KBM-7 (cell line): ENCODE data around the gene TBC1D22A.
"Not testable (repeated sequence)": the region's sequence is repeated elsewhere in the genome, so short reads cannot be mapped to it uniquely, and the experiment has no call there.

ENCODE experiments used
- DNase-seq: peaks from one replicate; pipeline ENCODE4 v3.0.0-alpha.2; 2015
- in situ Hi-C: fragments of 300-500 bp; cut with MboI; formaldehyde crosslinking; loops from 2 replicates; pipeline ENCODE4 v1.14.3; 2020; ENCODE audit warnings: low sequenced_read_pairs, low pct_unique_long_range_greater_than_20kb, mixed read lengths

TBC1D22A gene

DNA sequence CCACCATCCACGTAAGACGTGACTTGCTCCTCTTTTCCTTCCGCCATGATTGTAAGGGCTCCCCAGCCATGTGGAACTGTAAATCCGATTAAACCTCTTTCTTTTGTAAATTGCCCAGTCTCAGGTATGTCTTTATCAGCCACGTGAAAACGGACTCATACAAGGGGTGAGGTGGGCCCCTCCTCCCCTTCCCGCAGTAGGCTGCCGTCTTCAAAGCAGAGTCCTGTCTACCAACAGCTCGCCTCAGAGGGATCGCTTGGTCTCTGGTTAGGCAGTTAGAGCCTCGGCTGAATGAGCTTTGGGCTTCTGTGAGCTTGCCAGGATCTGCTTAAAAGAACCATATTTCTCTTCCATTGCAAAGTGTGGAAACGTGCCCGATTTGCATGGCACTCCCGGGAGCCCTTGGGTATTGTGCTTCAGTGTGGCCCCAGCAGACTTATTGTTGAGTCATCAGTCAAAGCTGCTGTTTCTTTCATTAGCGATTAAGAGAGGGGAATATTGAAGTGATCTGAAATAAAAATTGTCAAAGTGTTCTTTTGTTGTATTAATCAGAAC, 338.3 kb downstream of the TBC1D22A start:
- in situ Hi-C loops, result no loop called here
- no peak for DNase-seq

DNA sequence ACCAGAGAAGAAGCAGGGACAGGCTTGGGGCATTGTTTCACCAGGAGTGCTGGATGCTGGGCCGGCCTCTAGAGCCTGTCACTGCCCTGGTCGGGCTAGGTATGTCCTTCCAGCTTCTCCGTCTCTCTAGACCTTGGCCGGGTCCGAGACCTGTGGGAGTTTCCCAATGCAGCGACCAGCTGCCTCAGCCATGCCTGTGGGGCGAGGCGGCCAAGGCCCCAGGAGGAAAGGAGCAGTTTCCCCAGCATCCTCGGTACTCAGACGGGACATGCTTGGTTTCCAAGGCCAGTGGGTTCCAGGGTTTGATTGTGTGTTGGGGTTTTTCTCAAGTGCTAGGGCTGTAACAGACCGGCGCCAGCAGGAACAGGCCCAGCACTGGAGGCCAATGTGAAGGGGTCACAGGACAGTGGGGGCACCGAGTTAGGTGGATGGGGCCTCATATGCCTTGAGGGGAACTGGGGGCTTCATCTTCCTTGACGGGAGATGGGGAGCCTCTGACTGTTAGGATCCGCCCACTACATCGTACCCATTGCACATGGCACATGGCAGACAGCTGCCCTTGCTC, 339.0 kb downstream of the TBC1D22A start:
- DNase-seq, result no peak
- in situ Hi-C loops, result no loop called here

DNA sequence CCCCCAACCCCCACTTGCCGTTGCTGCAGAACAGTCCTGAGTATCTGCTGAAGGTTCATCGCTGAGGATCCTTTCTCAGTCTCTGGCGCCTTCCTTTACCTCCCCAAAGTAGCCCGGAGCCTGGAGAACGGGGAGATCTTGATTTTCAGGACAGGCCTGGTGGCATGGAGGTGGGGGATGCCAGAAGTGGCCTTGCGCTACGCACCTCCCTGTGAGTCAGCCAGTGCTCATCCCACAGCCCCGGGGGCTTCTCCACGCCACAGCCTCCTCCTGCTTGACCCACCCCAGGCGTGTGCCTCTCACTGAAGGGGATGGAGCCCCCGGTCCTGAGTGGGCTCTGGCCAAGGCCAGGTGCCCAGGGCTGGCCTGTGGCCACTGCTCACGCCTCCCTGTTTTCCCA, 339.6 kb downstream of the TBC1D22A start:
- in situ Hi-C loops, result no loop called here
- DNase-seq, result no peak

DNA sequence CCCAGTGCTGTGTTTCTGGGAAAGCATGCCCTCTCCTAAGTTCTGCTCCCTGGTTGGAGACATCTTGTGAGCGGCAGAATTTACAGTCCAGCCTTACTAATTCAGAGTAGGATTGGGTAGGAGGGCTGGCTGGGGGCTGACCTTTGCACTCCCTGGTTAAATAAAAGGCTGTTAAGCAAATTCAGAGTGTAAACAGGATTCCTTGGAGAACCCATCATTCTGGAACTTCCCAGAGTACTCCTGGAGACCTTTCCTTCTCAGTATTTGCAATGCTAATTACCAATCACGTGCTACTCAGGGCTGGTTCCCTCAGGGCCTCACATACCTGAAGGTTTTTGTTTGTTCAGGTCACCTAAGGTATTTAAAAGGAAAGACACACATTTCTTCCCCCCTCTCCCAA, 340.2 kb downstream of the TBC1D22A start:
- in situ Hi-C loops, result no loop called here
- no peak for DNase-seq

GRCh38 chr22:47105085-47105484, 342.6 kb downstream of the TBC1D22A start:
- in situ Hi-C loops, result no loop called here
- DNase-seq, result no peak

GRCh38 chr22:47106806-47107205, 344.4 kb downstream of the TBC1D22A start:
- in situ Hi-C loops, result no loop called here

DNA sequence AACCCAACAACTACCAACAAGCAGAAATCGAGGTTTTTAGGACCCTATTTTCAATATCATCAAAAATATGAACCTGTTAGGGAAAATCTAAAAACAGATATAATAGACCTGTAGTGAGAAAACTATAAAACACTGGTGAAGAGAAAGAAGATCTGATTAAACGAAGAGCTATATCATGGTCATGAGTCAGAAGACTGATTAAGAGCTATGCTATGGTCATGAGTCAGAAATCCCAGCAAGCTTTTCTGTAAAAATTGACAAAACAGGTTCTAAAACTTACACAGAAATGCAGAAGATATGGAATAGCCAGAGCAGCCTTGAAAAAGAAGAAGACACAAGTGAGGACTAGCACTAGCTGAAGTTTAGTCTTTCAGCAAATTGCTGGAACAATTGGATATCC, 345.0 kb downstream of the TBC1D22A start:
- in situ Hi-C loops, result no loop called here
- DNase-seq, result no peak

More at GRCh38 chr22:47106806-47107205, 344.4 kb downstream of the TBC1D22A start:
- no peak for DNase-seq

DNA sequence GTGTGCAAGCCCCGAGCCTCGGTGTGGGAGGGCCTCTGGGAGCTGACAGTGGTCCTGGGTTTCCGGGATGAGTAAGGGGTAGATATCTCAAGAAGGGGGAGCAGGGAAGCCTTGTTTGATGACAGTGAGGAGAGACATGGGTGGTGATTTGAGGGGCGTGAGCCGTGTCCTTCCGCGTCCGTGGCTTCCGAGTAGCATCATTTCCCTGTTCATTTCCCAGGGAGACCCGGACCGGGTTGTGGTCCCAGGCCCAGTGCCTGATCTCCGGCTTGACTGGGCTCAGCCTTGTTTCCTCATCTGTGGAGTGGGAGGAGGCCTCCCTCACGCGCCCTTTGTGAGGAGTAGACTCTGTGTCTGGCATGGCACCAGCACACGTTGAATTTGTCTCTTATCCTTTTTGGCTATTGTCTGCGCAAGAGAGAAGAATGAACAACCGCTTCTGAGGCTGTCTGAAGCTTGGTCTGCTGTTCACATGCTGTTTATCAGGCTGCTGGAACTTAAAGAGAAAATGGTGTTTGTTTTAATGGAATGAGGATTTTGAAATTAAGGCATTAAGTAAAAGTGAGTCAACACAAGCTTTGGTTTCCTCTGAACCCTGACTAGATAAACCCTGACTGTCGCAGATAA, 348.5 kb downstream of the TBC1D22A start:
- in situ Hi-C loops, result no loop called here

DNA sequence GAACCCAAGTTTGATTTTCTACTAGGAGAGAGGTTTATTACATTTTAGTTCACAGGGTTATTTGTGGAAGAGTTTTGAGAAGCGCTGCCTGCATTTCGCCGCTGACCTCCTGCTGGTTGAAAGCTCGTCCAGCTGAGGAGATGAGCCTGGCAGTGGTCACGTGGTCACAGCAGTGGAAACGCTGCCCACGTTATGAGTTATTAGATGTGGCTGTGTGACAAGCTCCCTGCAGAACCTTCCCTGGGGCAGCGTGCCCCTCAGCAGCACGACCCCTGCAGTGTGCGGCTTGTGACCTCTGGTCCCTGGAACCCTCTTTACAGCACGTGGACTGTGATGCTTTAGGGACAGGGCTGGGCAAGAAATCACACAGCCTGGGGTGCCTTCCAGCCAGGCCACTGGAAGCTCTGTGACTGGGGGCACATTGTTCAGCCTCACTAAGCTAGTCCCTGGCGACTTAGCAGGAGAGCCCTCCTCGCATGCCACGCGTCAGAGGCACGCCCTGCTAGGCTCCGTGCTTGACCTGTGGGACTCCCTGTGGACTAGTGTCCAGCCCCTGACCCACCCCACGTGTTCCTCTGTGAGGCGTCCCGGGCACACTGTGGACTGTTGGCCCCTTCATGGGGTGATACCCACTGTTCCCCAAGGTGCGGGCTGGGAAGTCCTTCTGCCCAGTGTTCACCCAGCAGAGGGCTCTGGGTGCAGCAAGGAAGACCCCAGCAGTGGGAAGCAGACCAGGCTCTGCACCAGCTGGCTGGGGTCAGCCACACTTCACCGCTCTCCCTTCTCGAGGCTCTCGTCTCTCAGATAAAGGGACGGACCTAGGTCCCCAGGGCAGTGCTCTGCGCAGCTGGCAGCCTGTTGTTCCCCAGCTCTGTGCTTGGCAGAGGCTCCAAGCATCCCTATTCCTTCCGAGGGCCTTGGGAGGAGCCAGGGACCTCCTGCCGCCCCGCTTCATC, 349.5 kb downstream of the TBC1D22A start:
- in situ Hi-C loops, result no loop called here
- no peak for DNase-seq

More for the DNA sequence above, 348.5 kb downstream of the TBC1D22A start:
- no peak for DNase-seq

DNA sequence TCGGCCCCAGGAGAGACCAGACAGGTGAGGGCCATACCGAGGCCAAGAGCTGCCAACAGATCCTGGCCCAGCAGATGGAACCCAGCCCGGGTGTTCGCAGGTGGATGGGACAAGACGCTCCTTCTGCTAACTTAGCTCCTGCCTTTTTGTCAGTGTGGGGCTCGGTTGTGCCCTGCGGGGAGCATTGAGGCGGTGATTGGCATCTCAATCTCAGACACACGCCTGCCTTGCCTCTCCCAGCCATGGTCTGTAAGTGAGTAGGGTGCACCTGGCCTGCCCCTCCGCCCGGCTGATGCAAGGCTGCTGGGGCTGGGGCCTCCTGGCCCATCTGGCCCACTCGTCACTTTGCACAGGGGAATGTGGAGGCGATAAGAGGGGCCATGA, 350.1 kb downstream of the TBC1D22A start:
- in situ Hi-C loops, result no loop called here
- no peak for DNase-seq

- DNase-seq, result no peak
- in situ Hi-C loops, result no loop called here
Observed at GRCh38 chr22:47112994-47113852, 350.8 kb downstream of the TBC1D22A start.

- in situ Hi-C loops, result no loop called here
- no peak for DNase-seq
Observed at GRCh38 chr22:47113853-47114415, 351.5 kb downstream of the TBC1D22A start.

- no peak for DNase-seq
- in situ Hi-C loops, result no loop called here
Observed at GRCh38 chr22:47114813-47115517, 352.5 kb downstream of the TBC1D22A start.

DNA sequence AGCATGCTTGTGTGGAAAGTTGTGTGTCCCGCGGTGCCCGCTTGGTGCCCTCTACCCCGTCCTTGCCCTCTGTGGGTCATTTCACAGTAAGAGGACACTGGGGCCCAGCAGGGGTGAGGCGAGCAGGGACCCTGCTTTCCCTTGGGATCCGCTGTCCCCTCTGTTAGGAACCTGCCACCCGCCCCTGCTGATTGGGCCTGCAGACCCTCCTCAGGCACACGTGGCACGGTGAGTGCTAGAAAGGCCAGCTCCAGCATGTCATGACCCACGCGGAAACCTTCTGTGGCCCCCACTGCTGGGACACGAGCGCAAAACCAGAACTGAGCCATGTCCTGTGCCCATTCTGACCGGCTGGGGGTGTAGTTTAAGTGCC, 353.1 kb downstream of the TBC1D22A start:
- in situ Hi-C loops, result no loop called here

GRCh38 chr22:47115921-47116320, 353.5 kb downstream of the TBC1D22A start:
- DNase-seq, result no peak
- in situ Hi-C loops, result no loop called here

More for the DNA sequence above, 353.1 kb downstream of the TBC1D22A start:
- no peak for DNase-seq

DNA sequence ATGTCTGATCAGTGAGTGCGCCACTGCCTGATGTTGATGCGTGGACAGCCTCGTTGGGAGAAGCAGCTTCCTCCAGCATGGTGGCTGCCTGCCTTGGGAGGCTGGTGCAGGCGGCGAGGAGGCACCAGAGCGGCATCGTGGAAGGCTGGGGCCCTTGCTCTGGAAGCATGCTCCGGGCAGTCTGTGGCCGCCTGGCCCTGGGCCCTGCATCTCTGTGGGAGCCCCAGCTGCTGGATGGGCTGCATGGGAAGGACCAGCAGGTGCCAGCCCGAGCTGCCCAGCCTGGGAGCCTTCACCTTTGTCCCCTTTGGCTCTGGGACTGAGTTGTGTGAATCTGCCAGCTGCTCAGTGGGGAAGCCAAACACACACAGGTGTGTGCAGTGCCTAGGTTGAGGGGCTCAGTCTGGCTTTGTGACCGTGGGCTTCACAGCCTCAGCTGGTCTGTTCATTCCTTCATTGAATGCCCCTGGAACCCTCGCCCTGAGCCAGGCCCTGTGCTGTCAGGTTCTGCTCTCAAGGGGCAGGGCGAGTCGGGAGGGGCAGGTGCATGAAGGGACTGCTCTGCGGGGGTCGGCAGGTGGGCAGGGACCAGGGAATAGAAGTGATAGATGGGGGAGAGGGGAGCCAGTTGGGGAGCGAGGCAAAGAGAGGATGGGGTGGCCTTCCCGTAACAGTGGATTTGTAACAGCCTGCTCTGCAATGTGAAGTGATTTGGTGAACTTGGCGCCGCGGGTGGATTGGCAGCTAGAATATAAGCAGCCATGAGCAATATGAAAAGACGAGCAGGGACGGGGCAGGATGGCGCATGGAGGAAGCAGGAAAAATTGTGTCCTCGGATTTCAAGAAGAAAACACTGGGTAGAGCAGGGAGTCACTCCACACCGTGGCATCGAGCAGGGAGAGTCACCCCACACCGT, 354.2 kb downstream of the TBC1D22A start:
- in situ Hi-C loops, result no loop called here
- no peak for DNase-seq

- in situ Hi-C loops, DNase-seq: not testable (repeated sequence)
Observed at GRCh38 chr22:47117442-47117841, 355.0 kb downstream of the TBC1D22A start.
